Panc1 (cell line): ENCODE results near the gene CHL1.

ENCODE experiments used
- CTCF ChIP-seq: fragments of 450-650 bp; IDR thresholded peaks from 2 replicates; pipeline ENCODE4 v1.5.1; 2017; ENCODE audit warnings: mild to moderate bottlenecking
- POLR2AphosphoS5 ChIP-seq: IDR thresholded peaks from 2 replicates; pipeline ENCODE4 v1.6.1; 2012; ENCODE audit warnings: mild to moderate bottlenecking, low read depth, low read length, moderate library complexity
- SIN3A ChIP-seq: IDR thresholded peaks from 2 replicates; pipeline ENCODE4 v1.6.1; 2012; ENCODE audit warnings: low read depth, mild to moderate bottlenecking, low read length, moderate library complexity, borderline replicate concordance; ENCODE audit not compliant: insufficient read depth

- TF ChIP-seq CTCF (no peak), SIN3A (no peak), POLR2AphosphoS5 (no peak)
Measured at GRCh38 chr3:264394-265156, 68.0 kb downstream of the CHL1 start.
